Measurements from ENCODE around the gene DCBLD2.

Gene DCBLD2

GRCh38 chr3:98827221-98827920 is 74.1 kb downstream of the DCBLD2 start:
- peak; percentile 23 for DNase-seq

GRCh38 chr3:98826126-98826525 is 75.4 kb downstream of the DCBLD2 start:
- DNase-seq, result no peak

GRCh38 chr3:98824256-98824655 is 77.2 kb downstream of the DCBLD2 start:
- DNase-seq, result no peak

- no peak for DNase-seq
Observed at GRCh38 chr3:98823791-98824190, 77.7 kb downstream of the DCBLD2 start.

GRCh38 chr3:98821063-98821462 is 80.4 kb downstream of the DCBLD2 start:
- DNase-seq, result no peak

GRCh38 chr3:98817547-98818041 is 83.9 kb downstream of the DCBLD2 start:
- DNase-seq, result peak; percentile 86

- DNase-seq, result no peak
Observed at GRCh38 chr3:98814817-98815420, 86.6 kb downstream of the DCBLD2 start.

- peak; percentile 43 for DNase-seq
Observed at GRCh38 chr3:98812851-98813374, 88.6 kb downstream of the DCBLD2 start.

GRCh38 chr3:98811048-98811447 is 90.4 kb downstream of the DCBLD2 start:
- no peak for DNase-seq

GRCh38 chr3:98809557-98809956 is 91.9 kb downstream of the DCBLD2 start:
- DNase-seq, result no peak

- no peak for DNase-seq
Observed at GRCh38 chr3:98808071-98808470, 93.4 kb downstream of the DCBLD2 start.

GRCh38 chr3:98807561-98807960 is 93.9 kb downstream of the DCBLD2 start:
- no peak for DNase-seq

GRCh38 chr3:98807011-98807410 is 94.5 kb downstream of the DCBLD2 start:
- DNase-seq, result no peak

GRCh38 chr3:98806521-98806920 is 95.0 kb downstream of the DCBLD2 start:
- DNase-seq, result no peak

GRCh38 chr3:98805571-98805970 is 95.9 kb downstream of the DCBLD2 start:
- no peak for DNase-seq

- no peak for DNase-seq
Observed at GRCh38 chr3:98801043-98801747, 100.3 kb downstream of the DCBLD2 start.

GRCh38 chr3:98800401-98800800 is 101.1 kb downstream of the DCBLD2 start:
- DNase-seq, result no peak

- no peak for DNase-seq
Observed at GRCh38 chr3:98799479-98799878, 102.0 kb downstream of the DCBLD2 start.

GRCh38 chr3:98798820-98799219 is 102.7 kb downstream of the DCBLD2 start:
- DNase-seq, result no peak

GRCh38 chr3:98797905-98798304 is 103.6 kb downstream of the DCBLD2 start:
- no peak for DNase-seq

GRCh38 chr3:98796334-98796733 is 105.2 kb downstream of the DCBLD2 start:
- no peak for DNase-seq

GRCh38 chr3:98793971-98794370 is 107.5 kb downstream of the DCBLD2 start:
- no peak for DNase-seq

Measured in eye (tissue), 1 donor.